HG03095 (cell line): ENCODE data around the gene RAB36.

Experiments used
- ATAC-seq: cut with Tn5 transposase; IDR thresholded peaks from one replicate; pipeline ENCODE4 v1.9.1; 2021; ENCODE audit warnings: moderate library complexity; ENCODE audit not compliant: unreplicated experiment

RAB36 gene

GRCh38 chr22:23108249-23109078 lies 36.8 kb upstream of the RAB36 start:
- no peak for ATAC-seq

- ATAC-seq: no peak
Observed at GRCh38 chr22:23109079-23109347, 36.3 kb upstream of the RAB36 start.

- no peak for ATAC-seq
Observed at GRCh38 chr22:23109441-23109978, 35.8 kb upstream of the RAB36 start.

GRCh38 chr22:23110190-23110921 lies 34.9 kb upstream of the RAB36 start:
- ATAC-seq: no peak

GRCh38 chr22:23110922-23111527 lies 34.3 kb upstream of the RAB36 start:
- no peak for ATAC-seq

GRCh38 chr22:23112472-23113012 lies 32.7 kb upstream of the RAB36 start:
- no peak for ATAC-seq

- ATAC-seq: no peak
Observed at GRCh38 chr22:23113067-23113846, 32.0 kb upstream of the RAB36 start.

- ATAC-seq: no peak
Observed at GRCh38 chr22:23113847-23114720, 31.2 kb upstream of the RAB36 start.

- ATAC-seq: no peak
Observed at GRCh38 chr22:23114721-23115020, 30.6 kb upstream of the RAB36 start.

GRCh38 chr22:23115369-23115768 lies 29.9 kb upstream of the RAB36 start:
- no peak for ATAC-seq

- no peak for ATAC-seq
Observed at GRCh38 chr22:23115825-23116494, 29.3 kb upstream of the RAB36 start.

GRCh38 chr22:23116506-23117263 lies 28.6 kb upstream of the RAB36 start:
- ATAC-seq: no peak

- ATAC-seq: no peak
Observed at GRCh38 chr22:23117275-23117674, 28.0 kb upstream of the RAB36 start.

- no peak for ATAC-seq
Observed at GRCh38 chr22:23117891-23118646, 27.2 kb upstream of the RAB36 start.

- no peak for ATAC-seq
Observed at GRCh38 chr22:23118647-23119493, 26.4 kb upstream of the RAB36 start.

- ATAC-seq: no peak
Observed at GRCh38 chr22:23119494-23120414, 25.5 kb upstream of the RAB36 start.
